Activated T-cell treated with anti-CD3 and anti-CD28 coated beads for 48 hours (primary cell): ENCODE measurements around the gene PRCD.
"Not testable (repeated sequence)": the region's sequence is repeated elsewhere in the genome, so short reads cannot be mapped to it uniquely, and the experiment has no call there.

Experiments used
- DNase-seq: peaks from one replicate; pipeline ENCODE4 v3.0.0-alpha.2; 2020; ENCODE audit warnings: low read depth

The PRCD gene

GRCh38 chr17:76527430-76528111, 12.3 kb upstream of the PRCD start:
- no peak for DNase-seq

- DNase-seq: no peak
Observed at GRCh38 chr17:76528156-76528527, 11.7 kb upstream of the PRCD start.

GRCh38 chr17:76528528-76529223, 11.2 kb upstream of the PRCD start:
- no peak for DNase-seq

- DNase-seq: no peak
Observed at GRCh38 chr17:76529224-76530094, 10.4 kb upstream of the PRCD start.

- DNase-seq: no peak
Observed at GRCh38 chr17:76530095-76530723, 9.6 kb upstream of the PRCD start.

GRCh38 chr17:76530811-76531485, 8.9 kb upstream of the PRCD start:
- no peak for DNase-seq

DNA sequence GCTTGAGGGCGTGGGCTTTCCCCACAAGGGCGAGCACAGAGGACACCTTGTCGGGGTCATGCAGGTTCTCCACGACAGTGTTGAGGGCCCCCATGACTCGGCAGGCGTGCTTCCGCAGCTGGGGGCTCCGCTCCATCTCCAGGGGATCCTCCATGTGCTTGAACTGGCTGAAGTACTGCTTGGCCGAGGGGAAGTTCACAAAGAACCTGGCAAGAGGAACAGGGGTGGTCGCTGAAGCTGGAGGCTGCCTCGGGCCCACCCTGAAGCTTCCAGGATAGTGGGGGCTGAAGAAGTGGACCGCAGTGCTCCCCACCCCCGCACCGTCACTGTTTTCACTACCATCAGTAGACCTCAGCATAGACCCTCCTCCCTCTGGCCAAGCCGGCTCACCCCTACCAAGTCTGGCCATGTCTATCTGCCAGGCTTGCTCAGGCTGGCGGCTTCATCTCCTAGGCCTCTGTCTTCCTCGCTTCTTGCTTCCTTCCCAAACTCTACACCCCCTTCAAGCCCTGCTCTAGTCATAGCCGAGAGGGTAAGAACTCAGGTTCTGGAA, 8.3 kb upstream of the PRCD start:
- no peak for DNase-seq

DNA sequence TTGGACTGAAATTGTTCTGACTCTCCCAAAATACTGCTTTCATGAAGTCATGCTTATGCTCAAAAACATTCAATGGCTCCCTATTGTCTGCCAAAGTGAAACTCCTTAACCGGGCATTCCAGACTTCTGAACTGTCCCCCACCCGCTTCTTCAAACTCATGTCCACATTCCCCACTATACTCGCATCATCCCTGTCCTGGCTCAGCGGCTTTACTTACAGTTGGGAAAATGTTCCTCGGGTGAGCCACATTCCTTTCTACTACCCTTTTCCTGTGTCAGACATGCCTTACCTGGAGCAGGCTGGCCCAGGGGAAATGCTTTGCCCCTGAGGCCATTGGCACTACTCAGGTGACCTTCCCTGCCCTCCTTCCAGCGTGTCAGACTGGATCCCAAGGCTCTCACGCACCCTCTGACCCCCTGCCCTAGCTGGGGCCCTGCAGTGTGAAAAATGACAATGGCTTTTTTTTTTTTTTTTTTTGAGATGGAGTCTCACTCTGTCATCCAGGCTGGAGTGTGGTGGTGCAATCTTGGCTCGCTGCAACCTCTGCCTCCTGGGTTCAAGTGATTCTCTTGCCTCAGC, 7.7 kb upstream of the PRCD start:
- DNase-seq: no peak

DNA sequence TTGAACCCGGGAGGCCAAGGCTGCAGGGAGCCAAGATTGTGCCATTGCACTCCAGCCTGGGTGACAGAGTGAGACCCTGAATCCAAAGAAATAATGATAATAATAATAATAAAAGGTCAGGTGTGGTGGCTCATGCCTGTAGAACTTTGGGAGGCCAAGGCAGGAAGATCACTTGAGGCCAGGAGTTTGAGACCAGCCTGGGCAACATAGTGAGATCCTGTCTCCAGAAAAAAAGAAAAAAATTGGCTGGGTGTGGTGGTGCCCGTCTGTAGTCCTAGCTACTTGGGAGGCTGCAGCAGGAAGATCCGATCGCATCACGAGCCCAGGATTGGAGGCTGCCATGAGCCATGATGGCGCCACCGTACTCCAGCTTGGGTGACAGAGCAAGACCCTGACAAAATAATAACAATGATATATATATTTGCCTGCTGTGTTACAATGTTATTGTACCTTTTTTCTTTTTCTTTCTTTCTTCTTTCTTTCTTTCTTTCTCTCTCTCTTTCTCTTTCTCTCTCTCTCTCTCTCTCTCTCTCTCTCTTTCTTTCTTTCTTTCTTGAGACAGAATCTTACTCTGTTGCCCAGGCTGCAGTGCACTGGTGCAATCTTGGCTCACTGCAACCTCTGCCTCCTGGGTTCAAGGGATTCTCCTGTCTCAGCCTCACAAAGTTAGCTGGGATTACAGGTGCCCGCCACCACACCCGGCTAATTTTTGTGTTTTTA, 6.0 kb upstream of the PRCD start:
- DNase-seq: not testable (repeated sequence)

- no peak for DNase-seq
Observed at GRCh38 chr17:76534831-76535732, 4.8 kb upstream of the PRCD start.

DNA sequence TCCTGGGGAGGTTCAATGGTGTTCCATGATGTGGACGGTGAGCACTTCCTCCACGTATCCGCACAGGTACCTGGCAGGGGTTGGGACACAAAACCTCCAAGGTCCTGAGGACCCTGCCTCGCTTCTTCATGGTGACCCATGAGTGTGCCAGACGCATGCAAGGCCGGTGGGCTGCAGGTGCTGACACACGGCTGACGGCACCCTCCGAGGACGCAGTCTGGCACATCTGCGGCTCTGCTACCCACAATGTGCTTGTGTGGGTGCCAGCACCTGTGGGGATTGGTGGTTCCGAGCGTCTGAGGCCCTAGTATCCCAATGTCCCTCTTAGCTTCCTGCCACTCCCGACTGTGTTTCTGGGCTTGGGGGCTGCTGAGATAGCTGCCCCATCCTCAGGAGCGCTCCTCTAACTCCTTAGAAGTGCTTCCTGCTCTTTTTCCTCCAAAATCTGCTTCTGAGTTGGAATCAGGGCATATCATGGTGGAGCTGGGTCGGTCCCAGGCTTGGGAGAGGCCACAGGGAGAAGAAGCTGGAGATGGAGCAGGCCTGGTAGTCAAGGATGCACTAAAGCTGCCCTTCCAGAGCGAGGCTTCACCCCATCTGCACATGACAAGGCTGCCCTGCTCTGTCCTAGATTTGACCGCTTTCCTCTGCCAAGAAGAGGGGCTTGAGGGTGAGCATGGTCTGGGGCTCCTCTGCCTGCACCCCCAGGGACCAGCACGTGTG, 3.9 kb upstream of the PRCD start:
- DNase-seq: no peak

- no peak for DNase-seq
Observed at GRCh38 chr17:76536511-76537287, 3.1 kb upstream of the PRCD start.

DNA sequence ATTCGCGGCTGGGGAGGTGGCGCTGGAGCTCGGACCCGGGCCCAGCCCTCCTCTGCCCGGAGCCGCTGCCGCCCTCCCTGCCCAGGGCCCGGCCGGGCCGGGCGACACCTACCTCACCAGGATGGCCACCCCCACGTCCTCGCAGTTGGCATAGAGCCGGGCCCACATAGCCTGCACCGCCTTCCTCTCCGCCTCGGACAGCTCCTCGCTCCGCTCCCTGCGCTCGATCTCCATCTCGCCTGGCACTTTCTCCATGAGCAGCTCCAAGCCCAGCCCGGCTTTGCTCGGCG, 2.6 kb upstream of the PRCD start:
- DNase-seq: no peak

- DNase-seq: no peak
Observed at GRCh38 chr17:76537578-76538280, 2.1 kb upstream of the PRCD start, which contains the start of gene CYGB. CYGB (minus strand) TSS chr17:76537709; CDS start chr17:76537542, 167 bp downstream.

- no peak for DNase-seq
Observed at GRCh38 chr17:76538281-76538931, 1.4 kb upstream of the PRCD start.

DNA sequence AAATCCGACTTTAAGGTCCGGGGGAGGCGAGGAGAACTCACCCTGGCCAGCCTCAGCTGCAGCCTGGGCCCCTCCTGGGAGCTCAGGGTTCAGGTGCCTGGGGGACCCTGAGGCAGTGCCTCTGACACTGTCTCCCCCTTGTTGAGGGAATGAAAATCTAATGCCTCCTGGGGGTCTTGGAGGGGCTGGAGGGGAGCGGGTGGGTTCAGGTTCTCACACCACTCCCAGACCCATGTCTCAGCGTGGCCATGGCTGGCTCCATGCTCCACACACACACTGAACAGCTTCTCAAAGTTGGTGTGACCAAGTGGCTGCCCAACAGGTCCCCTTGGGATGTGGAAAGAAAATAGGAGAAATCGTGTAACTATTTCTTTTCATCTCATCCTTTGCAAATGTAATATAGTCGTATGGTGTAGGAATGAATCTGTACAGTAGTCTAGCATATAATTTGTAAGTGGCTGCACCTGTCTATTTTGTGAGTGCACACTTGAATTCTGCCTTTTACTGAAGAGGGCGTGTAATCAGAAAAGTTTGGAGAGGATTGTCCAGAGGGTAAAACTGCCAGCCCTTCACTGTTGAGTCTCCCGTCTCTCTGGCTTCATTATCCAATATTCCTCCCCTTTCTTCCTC, 788 bp upstream of the PRCD start:
- DNase-seq: no peak
